PC-9 (cell line): Measurements from ENCODE around the gene MMP19.

Experiments
- EZH2 ChIP-seq: fragments of 200-600 bp; sonication (generic); IDR thresholded peaks from 2 replicates; pipeline ENCODE4 v1.8.0; 2017; ENCODE audit warnings: antibody characterized with exemption, low read depth
- TF ChIP-seq, protein P1 (sequence below): fragments of 200-600 bp; sonication (generic); conservative IDR thresholded peaks from 2 replicates; pipeline ENCODE4 v1.6.1; 2017; ENCODE audit warnings: mixed run types, antibody characterized with exemption, mild to moderate bottlenecking, moderate library complexity

DNA sequence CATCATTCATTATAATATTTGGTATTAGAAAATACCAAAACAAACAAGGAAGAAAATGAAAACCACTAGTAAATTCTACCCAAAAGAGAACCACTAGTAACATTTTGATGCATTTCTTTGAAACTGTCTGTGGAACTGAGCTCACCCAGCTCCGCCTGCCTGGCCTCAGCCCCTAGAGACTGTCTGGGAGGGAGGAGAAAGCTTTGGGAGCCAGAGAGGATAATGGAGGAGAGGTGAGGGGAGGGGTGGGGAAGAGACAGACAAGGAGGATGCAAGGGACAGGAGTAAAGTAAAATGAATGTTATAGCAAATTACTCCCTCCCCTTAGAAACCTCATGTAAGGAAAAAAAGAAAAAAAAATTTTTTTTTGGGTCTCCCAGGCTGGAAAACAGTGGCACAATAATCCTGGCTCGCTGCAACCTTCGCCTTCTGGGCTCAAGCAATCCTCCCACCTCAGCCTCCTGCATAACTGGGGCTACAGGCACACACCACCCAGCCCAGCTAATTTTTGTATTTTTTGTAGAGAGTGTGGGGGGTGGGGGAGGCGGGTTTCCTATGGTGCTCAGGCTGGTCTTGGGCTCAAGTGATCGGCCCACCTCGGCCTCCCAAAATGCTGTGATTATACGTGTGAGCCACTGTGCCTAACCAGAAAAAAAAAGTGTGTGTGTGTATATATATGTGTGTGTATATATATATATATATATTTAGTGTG lies 3.2 kb upstream of the MMP19 start:
- TF ChIP-seq, protein P1, sequence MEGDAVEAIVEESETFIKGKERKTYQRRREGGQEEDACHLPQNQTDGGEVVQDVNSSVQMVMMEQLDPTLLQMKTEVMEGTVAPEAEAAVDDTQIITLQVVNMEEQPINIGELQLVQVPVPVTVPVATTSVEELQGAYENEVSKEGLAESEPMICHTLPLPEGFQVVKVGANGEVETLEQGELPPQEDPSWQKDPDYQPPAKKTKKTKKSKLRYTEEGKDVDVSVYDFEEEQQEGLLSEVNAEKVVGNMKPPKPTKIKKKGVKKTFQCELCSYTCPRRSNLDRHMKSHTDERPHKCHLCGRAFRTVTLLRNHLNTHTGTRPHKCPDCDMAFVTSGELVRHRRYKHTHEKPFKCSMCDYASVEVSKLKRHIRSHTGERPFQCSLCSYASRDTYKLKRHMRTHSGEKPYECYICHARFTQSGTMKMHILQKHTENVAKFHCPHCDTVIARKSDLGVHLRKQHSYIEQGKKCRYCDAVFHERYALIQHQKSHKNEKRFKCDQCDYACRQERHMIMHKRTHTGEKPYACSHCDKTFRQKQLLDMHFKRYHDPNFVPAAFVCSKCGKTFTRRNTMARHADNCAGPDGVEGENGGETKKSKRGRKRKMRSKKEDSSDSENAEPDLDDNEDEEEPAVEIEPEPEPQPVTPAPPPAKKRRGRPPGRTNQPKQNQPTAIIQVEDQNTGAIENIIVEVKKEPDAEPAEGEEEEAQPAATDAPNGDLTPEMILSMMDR = no peak
- TF ChIP-seq EZH2 = no peak
